ENCODE data around the gene SLC51B.
"Not testable (repeated sequence)": the region's sequence is repeated elsewhere in the genome, so short reads cannot be mapped to it uniquely, and the experiment has no call there.

SLC51B gene

GRCh38 chr15:65096481-65097385 lies 51.5 kb downstream of the SLC51B start:
- no peak overlapping the region for H3K4me3 ChIP-seq (ENCODE audit: low read length)
- no peaks in the 10 kb centered on the region for H3K27me3 ChIP-seq (replicated peaks; ENCODE audit: control insufficient read depth, insufficient read depth, low read length)
- no peaks in the 10 kb centered on the region for H3K9me3 ChIP-seq (ENCODE audit: control insufficient read depth, low read length)
- peaks cover 42% of the 10 kb centered on the region for H3K36me3 ChIP-seq (ENCODE audit: control insufficient read depth, insufficient read depth, low read length, severe bottlenecking)
- H3K9ac ChIP-seq (ENCODE audit: low read length): no peak overlapping the region
- no peak for DNase-seq (ENCODE audit: low read depth)
- H3K4me1 ChIP-seq (ENCODE audit: control insufficient read depth, insufficient read depth, low read length): peaks cover 16% of the 10 kb centered on the region

- peaks cover 42% of the 10 kb centered on the region for H3K36me3 ChIP-seq (ENCODE audit: control insufficient read depth, insufficient read depth, low read length, severe bottlenecking)
- H3K4me3 ChIP-seq (ENCODE audit: low read length): no peak overlapping the region
- no peaks in the 10 kb centered on the region for H3K27me3 ChIP-seq (replicated peaks; ENCODE audit: control insufficient read depth, insufficient read depth, low read length)
- H3K4me1 ChIP-seq (ENCODE audit: control insufficient read depth, insufficient read depth, low read length): peaks cover 6% of the 10 kb centered on the region
- H3K9ac ChIP-seq (ENCODE audit: low read length): no peak overlapping the region
- no peaks in the 10 kb centered on the region for H3K9me3 ChIP-seq (ENCODE audit: control insufficient read depth, low read length)
- DNase-seq (ENCODE audit: low read depth): no peak
Observed at GRCh38 chr15:65097651-65098263, 52.6 kb downstream of the SLC51B start.

GRCh38 chr15:65099336-65099735 lies 54.1 kb downstream of the SLC51B start:
- Histone ChIP-seq H3K36me3 (ENCODE audit: control insufficient read depth, insufficient read depth, low read length, severe bottlenecking) (peaks cover 43% of the 10 kb centered on the region), H3K4me1 (ENCODE audit: control insufficient read depth, insufficient read depth, low read length) (peaks cover 6% of the 10 kb centered on the region), H3K27me3 (replicated peaks; ENCODE audit: control insufficient read depth, insufficient read depth, low read length) (no peaks in the 10 kb centered on the region), H3K9ac (ENCODE audit: low read length) (no peak overlapping the region), H3K4me3 (ENCODE audit: low read length) (no peak overlapping the region), H3K9me3 (ENCODE audit: control insufficient read depth, low read length) (no peaks in the 10 kb centered on the region)
- no peak for DNase-seq (ENCODE audit: low read depth)

- H3K9ac ChIP-seq (ENCODE audit: low read length); H3K9me3 ChIP-seq (ENCODE audit: control insufficient read depth, low read length); H3K4me1 ChIP-seq (ENCODE audit: control insufficient read depth, insufficient read depth, low read length); DNase-seq (ENCODE audit: low read depth); H3K27me3 ChIP-seq (replicated peaks; ENCODE audit: control insufficient read depth, insufficient read depth, low read length); H3K4me3 ChIP-seq (ENCODE audit: low read length): not testable (repeated sequence)
- peaks cover 47% of the 10 kb centered on the region for H3K36me3 ChIP-seq (ENCODE audit: control insufficient read depth, insufficient read depth, low read length, severe bottlenecking)
Observed at GRCh38 chr15:65099801-65100200, 54.6 kb downstream of the SLC51B start.

GRCh38 chr15:65100442-65100841 lies 55.3 kb downstream of the SLC51B start:
- H3K9me3 ChIP-seq (ENCODE audit: control insufficient read depth, low read length): no peaks in the 10 kb centered on the region
- DNase-seq (ENCODE audit: low read depth): no peak
- no peak overlapping the region for H3K9ac ChIP-seq (ENCODE audit: low read length)
- no peaks in the 10 kb centered on the region for H3K4me1 ChIP-seq (ENCODE audit: control insufficient read depth, insufficient read depth, low read length)
- H3K27me3 ChIP-seq (replicated peaks; ENCODE audit: control insufficient read depth, insufficient read depth, low read length): no peaks in the 10 kb centered on the region
- no peak overlapping the region for H3K4me3 ChIP-seq (ENCODE audit: low read length)
- peaks cover 54% of the 10 kb centered on the region for H3K36me3 ChIP-seq (ENCODE audit: control insufficient read depth, insufficient read depth, low read length, severe bottlenecking)

GRCh38 chr15:65101411-65101890 lies 56.3 kb downstream of the SLC51B start:
- no peaks in the 10 kb centered on the region for H3K27me3 ChIP-seq (replicated peaks; ENCODE audit: control insufficient read depth, insufficient read depth, low read length)
- H3K4me1 ChIP-seq (ENCODE audit: control insufficient read depth, insufficient read depth, low read length): no peaks in the 10 kb centered on the region
- no peak overlapping the region for H3K9ac ChIP-seq (ENCODE audit: low read length)
- H3K9me3 ChIP-seq (ENCODE audit: control insufficient read depth, low read length): no peaks in the 10 kb centered on the region
- no peak overlapping the region for H3K4me3 ChIP-seq (ENCODE audit: low read length)
- peaks cover 63% of the 10 kb centered on the region for H3K36me3 ChIP-seq (ENCODE audit: control insufficient read depth, insufficient read depth, low read length, severe bottlenecking)
- peak; percentile 62 for DNase-seq (ENCODE audit: low read depth)

GRCh38 chr15:65101891-65102708 lies 56.9 kb downstream of the SLC51B start:
- Histone ChIP-seq H3K4me3 (ENCODE audit: low read length) (no peak overlapping the region), H3K9ac (ENCODE audit: low read length) (no peak overlapping the region), H3K27me3 (replicated peaks; ENCODE audit: control insufficient read depth, insufficient read depth, low read length) (no peaks in the 10 kb centered on the region), H3K9me3 (ENCODE audit: control insufficient read depth, low read length) (no peaks in the 10 kb centered on the region), H3K36me3 (ENCODE audit: control insufficient read depth, insufficient read depth, low read length, severe bottlenecking) (peaks cover 60% of the 10 kb centered on the region), H3K4me1 (ENCODE audit: control insufficient read depth, insufficient read depth, low read length) (no peaks in the 10 kb centered on the region)
- DNase-seq (ENCODE audit: low read depth): no peak

- no peaks in the 10 kb centered on the region for H3K4me1 ChIP-seq (ENCODE audit: control insufficient read depth, insufficient read depth, low read length)
- DNase-seq (ENCODE audit: low read depth): no peak
- peaks cover 56% of the 10 kb centered on the region for H3K36me3 ChIP-seq (ENCODE audit: control insufficient read depth, insufficient read depth, low read length, severe bottlenecking)
- no peaks in the 10 kb centered on the region for H3K9me3 ChIP-seq (ENCODE audit: control insufficient read depth, low read length)
- H3K9ac ChIP-seq (ENCODE audit: low read length): no peak overlapping the region
- no peak overlapping the region for H3K4me3 ChIP-seq (ENCODE audit: low read length)
- no peaks in the 10 kb centered on the region for H3K27me3 ChIP-seq (replicated peaks; ENCODE audit: control insufficient read depth, insufficient read depth, low read length)
Observed at GRCh38 chr15:65102912-65103311, 57.7 kb downstream of the SLC51B start.

Data from adipocyte (in vitro differentiated cells).